B cell (primary cell): ENCODE measurements around the gene RNASET2. TPM values are rescaled to one million over a fixed set of nuclear protein-coding genes. Genes with fewer than 3 reads are reported as not detected.

ENCODE experiments used
- ATAC-seq: fragments of 200-7000 bp; cut with Tn5 transposase; one replicate; pipeline ENCODE4 v1.10.0; 2021; ENCODE audit warnings: low read depth, mild to moderate bottlenecking, moderate number of reproducible peaks, moderate library complexity
- CTCF ChIA-PET: fragments of 350-600 bp; sonication (Branson Sonifier 250); formaldehyde crosslinking; loops from one replicate; lab custom pipeline; 2021; ENCODE audit warnings: antibody characterized with exemption, inconsistent platforms; lab: Charles Lee
- POLR2A ChIA-PET: fragments of 350-600 bp; sonication (Branson Sonifier 250); formaldehyde crosslinking; loops from one replicate; lab custom pipeline; 2021; ENCODE audit warnings: antibody characterized with exemption; lab: Charles Lee
- DNase-seq: peaks from one replicate; pipeline ENCODE4 v3.0.0; 2013
- H2AFZ ChIP-seq: 2 replicates; pipeline ENCODE4 v1.6.1; 2012; ENCODE audit warnings: mild to moderate bottlenecking, low read depth, low read length; ENCODE audit not compliant: insufficient read depth, poor library complexity, severe bottlenecking
- H3K27ac ChIP-seq, 2 donors: 1 replicate in 1 of 2; 2 replicates in 1 of 2; pipeline ENCODE4 v1.5.1; 2012 to 2013; ENCODE audit warnings: low read length in 2 of 2, mild to moderate bottlenecking in 2 of 2, moderate library complexity in 1 of 2
- H3K27me3 ChIP-seq, 4 experiments: fragments of 200-600 bp in 1 of 4; sonication (generic) in 1 of 4; replicated peaks in 1 of 4; 1 replicate in 2 of 4; 2 replicates in 2 of 4; pipeline versions ENCODE4 v1.6.1 to v1.7.0; 2013 to 2016; ENCODE audit warnings: low read length in 3 of 4, mild to moderate bottlenecking in 2 of 4, mixed read lengths in 1 of 4, moderate library complexity in 1 of 4; ENCODE audit not compliant: insufficient read depth in 4 of 4, control insufficient read depth in 3 of 4; ENCODE audit errors: control extremely low read depth in 1 of 4
- H3K36me3 ChIP-seq, 2 experiments: replicated peaks in 1 of 2; 1 replicate in 1 of 2; 2 replicates in 1 of 2; pipeline versions ENCODE4 v1.6.1 to v1.7.1; 2013; ENCODE audit warnings: low read length in 1 of 2; ENCODE audit not compliant: insufficient read depth in 2 of 2, control insufficient read depth in 1 of 2; ENCODE audit errors: control extremely low read depth in 1 of 2, extremely low read depth in 1 of 2
- H3K4me1 ChIP-seq, 2 donors: fragments of 200-600 bp in 1 of 2; sonication (generic) in 1 of 2; 1 replicate in 1 of 2; 2 replicates in 1 of 2; pipeline versions ENCODE4 v1.5.1 to v1.6.1; 2013 to 2017; ENCODE audit warnings: low read length in 2 of 2; ENCODE audit not compliant: control insufficient read depth in 2 of 2, insufficient read depth in 2 of 2
- H3K4me2 ChIP-seq: replicated peaks from 2 replicates; pipeline ENCODE3; 2012; ENCODE audit warnings: mild to moderate bottlenecking, low read depth, low read length; ENCODE audit not compliant: poor library complexity, severe bottlenecking
- H3K4me3 ChIP-seq, 5 experiments: fragments of 200-600 bp in 1 of 5; sonication (generic) in 1 of 5; 1 replicate in 3 of 5; 2 replicates in 2 of 5; pipeline versions ENCODE4 v1.5.1 to v1.7.0; 2011 to 2016; ENCODE audit warnings: low read length in 4 of 5, mild to moderate bottlenecking in 4 of 5, low read depth in 2 of 5, control low read depth in 1 of 5, moderate library complexity in 1 of 5; ENCODE audit not compliant: insufficient read depth in 1 of 5; ENCODE audit errors: control extremely low read depth in 1 of 5, extremely low read depth in 1 of 5
- H3K79me2 ChIP-seq: fragments of 200-600 bp; sonication (generic); one replicate; pipeline ENCODE4 v1.6.0; 2016; ENCODE audit warnings: low read length; ENCODE audit not compliant: control insufficient read depth, insufficient read depth
- H3K9ac ChIP-seq: fragments of 200-600 bp; sonication (generic); 2 replicates; pipeline ENCODE4 v1.6.1; 2017; ENCODE audit warnings: mild to moderate bottlenecking, low read length, moderate library complexity
- H3K9me3 ChIP-seq, 3 donors: one replicate each; pipeline versions ENCODE4 v1.6.1 to v1.7.1; 2013; ENCODE audit warnings: low read length in 2 of 3; ENCODE audit not compliant: control insufficient read depth in 2 of 3, insufficient read depth in 1 of 3; ENCODE audit errors: control extremely low read depth in 1 of 3
- H4K20me1 ChIP-seq: 2 replicates; pipeline ENCODE4 v1.6.0; 2012; ENCODE audit warnings: mild to moderate bottlenecking, low read length; ENCODE audit not compliant: insufficient read depth, control insufficient read depth, poor library complexity, severe bottlenecking
- H3K27ac Mint-ChIP-seq: one replicate; pipeline ENCODE4 v1.8.0; 2021; ENCODE audit warnings: mixed read lengths
- H3K27me3 Mint-ChIP-seq: one replicate; pipeline ENCODE4 v1.8.0; 2021; ENCODE audit warnings: mixed read lengths
- H3K4me1 Mint-ChIP-seq: one replicate; pipeline ENCODE4 v1.8.0; 2021; ENCODE audit warnings: mixed read lengths
- H3K4me3 Mint-ChIP-seq: one replicate; pipeline ENCODE4 v1.8.0; 2021; ENCODE audit warnings: mixed read lengths
- H3K9me3 Mint-ChIP-seq: one replicate; pipeline ENCODE4 v1.8.0; 2022; ENCODE audit warnings: mixed read lengths; ENCODE audit not compliant: insufficient read depth
- CTCF ChIP-seq: fragments of 200-600 bp; IDR thresholded peaks from one replicate; pipeline ENCODE4 v1.8.0; 2022; ENCODE audit warnings: antibody characterized with exemption, mild to moderate bottlenecking
- EZH2 ChIP-seq: IDR thresholded peaks from 2 replicates; pipeline ENCODE4 v1.6.1; 2012; ENCODE audit warnings: borderline replicate concordance, low read depth, mild to moderate bottlenecking, moderate library complexity, low read length; ENCODE audit not compliant: insufficient read depth, poor library complexity, severe bottlenecking
- WGBS: methylation state at CpG from one replicate; pipeline ENCODE4 v1.1.5; 2013; ENCODE audit warnings: missing lambda C conversion rate; ENCODE audit not compliant: insufficient coverage; 5-methylcytosine and 5-hydroxymethylcytosine counted together
- intact Hi-C: fragments of 100-400 bp; cut with micrococcal nuclease; formaldehyde crosslinking; loops from one replicate; pipeline ENCODE4 v1.10.0; 2022
- polyA plus RNA-seq: library from polyadenylated mRNA; depleted of rRNA; stranded (reverse); fragments of >200 nt; gene quantifications from 2 replicates; pipeline ENCODE4 v1.2.3, GENCODE V29; 2012
- total RNA-seq, 2 donors: library from RNA; stranded (reverse); fragments of 120-200 nt in 1 of 2; gene quantifications; 1 replicate in 1 of 2; 2 replicates in 1 of 2; pipeline versions ENCODE4 v1.2.3 to v1.2.4, GENCODE V29; 2013 to 2022

The RNASET2 gene
- total and polyA plus RNA-seq, 2 donors (not counting 1 experiment from before 2014, with no cell fraction given) = 293 to 330 TPM

- Histone ChIP-seq H4K20me1 (no peaks in the 10 kb centered on the region), H3K36me3 (peaks cover 0 to 6% of the 10 kb centered on the region in 2 experiments), H3K4me1 (peaks cover 21 to 23% of the 10 kb centered on the region in 2 donors), H3K4me3 (peak overlapping the region; percentile 67 to 95 (median 91)), H3K4me2 (peak overlapping the region; percentile 99), H2AFZ (peak overlapping the region; percentile 99), H3K27ac (peak overlapping the region; percentile 31 to 83), H3K9me3 (no peaks in the 10 kb centered on the region), H3K27me3 (no peaks in the 10 kb centered on the region), H3K9ac (peak overlapping the region; percentile 93), H3K79me2 (peaks cover 60% of the 10 kb centered on the region)
- WGBS = under 1% methylated on average over 96 of the region's 96 CpGs
- H3K27ac Mint-ChIP-seq = peak overlapping the region; percentile 81
- TF ChIP-seq EZH2 (no peak), CTCF (no peak)
- CTCF ChIA-PET = interaction anchor here (0.6 to 5.5 kb wide), 14 partner anchors 9 to 155 kb away, joined by 3 to 75 read pairs (median 5); partner anchors contain the start of genes CCR6 and RNASET2
- no peak for ATAC-seq
- POLR2A ChIA-PET = interaction anchor here (0.6 to 1.9 kb wide), 8 partner anchors 47 to 169 kb away, joined by 3 to 9 read pairs (median 4); no protein-coding TSS in a partner anchor
- H3K9me3 Mint-ChIP-seq = no peaks in the 10 kb centered on the region
- DNase-seq = no peak
- peak overlapping the region; percentile 91 for H3K4me3 Mint-ChIP-seq
- peaks cover 27% of the 10 kb centered on the region for H3K4me1 Mint-ChIP-seq
- no peaks in the 10 kb centered on the region for H3K27me3 Mint-ChIP-seq
- intact Hi-C loops = loop anchor here (1.0 to 5.0 kb wide), 8 partner anchors 40 to 371 kb away; partner anchors contain the start of gene RPS6KA2
These were observed 42.1 kb upstream of the RNASET2 start for GRCh38 chr6:166998256-166999144.
